Fibroblast of skin of right quadriceps (primary cell): Measurements from ENCODE around the gene WBP4.
"Not testable (repeated sequence)": the region's sequence is repeated elsewhere in the genome, so short reads cannot be mapped to it uniquely, and the experiment has no call there.

ENCODE experiments used
- DNase-seq: peaks from one replicate; pipeline ENCODE4 v3.0.0-alpha.2; 2013

Gene WBP4

DNA sequence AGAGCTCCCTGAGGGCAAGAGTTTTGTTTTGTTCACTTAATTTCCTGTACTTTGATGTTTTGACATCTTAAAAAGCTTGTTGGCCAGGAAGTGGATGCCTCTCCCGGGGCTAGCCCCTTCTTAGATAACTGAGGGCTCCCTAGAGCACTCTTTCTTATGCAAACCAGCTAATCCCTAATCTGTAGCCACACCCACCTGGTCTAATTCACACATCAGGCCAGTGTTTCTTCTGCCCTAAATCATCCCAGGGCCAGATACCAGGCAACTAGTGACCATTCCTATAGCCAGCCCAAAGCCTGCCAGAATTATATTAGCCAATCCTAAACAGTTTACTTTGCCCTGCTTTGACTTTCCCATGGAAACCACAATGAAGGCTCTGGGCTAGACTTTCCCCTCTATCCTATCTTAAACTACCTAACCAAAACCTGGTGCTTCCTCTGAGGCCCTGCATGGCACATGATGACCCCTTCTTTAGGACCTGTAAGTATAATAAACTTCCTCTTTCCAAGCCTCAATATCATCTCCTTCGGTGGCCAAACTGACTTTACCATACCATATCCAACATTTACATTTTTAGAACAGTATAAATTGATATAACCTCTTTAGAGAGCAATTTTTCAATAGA is 24.8 kb downstream of the WBP4 start:
- no peak for DNase-seq

- DNase-seq, result not testable (repeated sequence)
Observed at GRCh38 chr13:41095681-41096080, 34.4 kb downstream of the WBP4 start.

- DNase-seq, result no peak
Observed at GRCh38 chr13:41098761-41099160, 37.5 kb downstream of the WBP4 start.

DNA sequence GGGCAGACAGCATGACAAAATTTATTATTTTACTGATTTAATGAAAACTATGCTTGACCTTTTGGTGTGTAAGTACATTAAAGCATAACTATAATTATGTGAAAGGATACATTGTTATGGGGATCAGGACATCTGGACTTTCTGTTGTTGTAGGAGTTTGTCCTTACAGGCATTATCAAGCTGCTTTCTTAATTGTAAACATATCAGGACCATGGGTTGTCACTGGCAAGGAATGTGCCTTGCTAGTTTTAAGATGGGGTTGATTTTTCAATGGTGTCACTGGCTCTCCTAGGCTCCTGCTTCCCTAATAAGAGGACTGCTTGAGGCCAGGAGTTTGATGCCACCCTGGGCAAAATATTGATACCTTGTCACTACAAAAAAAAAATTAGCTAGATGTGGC is 38.7 kb downstream of the WBP4 start:
- no peak for DNase-seq

- DNase-seq, result no peak
Observed at GRCh38 chr13:41107104-41107571, 45.8 kb downstream of the WBP4 start.

- DNase-seq, result no peak
Observed at GRCh38 chr13:41107584-41108014, 46.3 kb downstream of the WBP4 start.

DNA sequence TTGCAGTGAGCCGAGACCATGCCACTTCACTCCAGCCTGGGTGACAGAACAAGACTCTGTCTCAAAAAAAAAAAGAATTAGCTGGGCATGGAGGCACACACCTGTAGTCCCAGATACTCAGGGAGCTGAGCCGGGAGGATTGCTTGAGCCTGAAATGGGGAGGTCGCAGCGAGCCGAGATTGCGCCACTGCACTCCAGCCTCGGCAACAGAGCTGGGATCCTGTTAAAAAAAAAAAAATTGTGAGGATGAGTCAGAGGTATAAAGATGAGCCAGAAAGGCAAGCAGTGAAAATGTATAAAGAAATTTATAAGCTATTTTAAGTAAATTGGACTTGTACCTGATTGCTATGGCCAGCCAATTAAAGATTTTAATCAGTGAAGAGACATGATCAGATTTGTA is 50.1 kb downstream of the WBP4 start:
- DNase-seq, result no peak

GRCh38 chr13:41117869-41118268 is 56.6 kb downstream of the WBP4 start:
- no peak for DNase-seq

- no peak for DNase-seq
Observed at GRCh38 chr13:41122838-41123237, 61.5 kb downstream of the WBP4 start.

- DNase-seq, result no peak
Observed at GRCh38 chr13:41127701-41128100, 66.4 kb downstream of the WBP4 start.

DNA sequence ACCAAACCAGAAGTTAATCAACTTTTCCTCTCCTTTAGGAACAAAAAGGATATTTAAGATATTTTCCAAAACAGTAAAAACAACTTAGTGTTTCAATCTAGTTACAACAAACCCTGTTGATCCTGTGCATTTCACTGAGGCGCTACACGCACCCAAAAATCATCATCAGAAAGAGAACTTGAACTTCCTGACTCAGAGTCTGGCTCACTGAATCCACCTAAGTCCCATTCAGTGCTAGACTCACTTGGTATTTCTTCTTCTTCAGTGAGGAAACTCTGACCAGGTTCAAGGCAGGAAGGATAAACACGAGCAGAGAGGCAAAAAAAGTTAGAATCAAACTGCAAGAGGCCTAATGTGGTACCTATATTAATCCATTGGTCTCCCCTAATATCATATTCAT is 69.0 kb downstream of the WBP4 start:
- no peak for DNase-seq

DNA sequence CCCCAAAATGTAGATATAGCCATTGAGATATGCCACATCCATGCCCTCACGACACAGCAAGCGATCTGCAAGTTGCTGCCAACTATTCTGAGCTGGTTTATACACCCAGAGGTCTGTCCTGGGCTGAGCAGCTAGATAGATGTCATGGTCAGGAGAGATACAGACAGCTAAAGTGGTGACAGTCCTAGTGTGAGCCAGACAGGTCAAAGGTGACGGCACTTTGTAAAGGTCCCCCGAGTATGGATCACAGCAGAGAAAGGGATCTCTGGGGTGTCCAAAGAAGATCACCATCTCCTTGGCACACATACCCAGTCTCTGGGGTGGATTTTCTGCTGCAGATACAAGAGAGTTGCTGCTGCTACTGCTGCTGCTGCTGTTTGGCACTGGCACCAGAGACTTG is 69.9 kb downstream of the WBP4 start:
- DNase-seq, result not testable (repeated sequence)

GRCh38 chr13:41131660-41132511 is 70.6 kb downstream of the WBP4 start:
- not testable (repeated sequence) for DNase-seq

- DNase-seq, result peak; percentile 99
Observed at GRCh38 chr13:41132512-41133152, 71.3 kb downstream of the WBP4 start, which contains the start of gene KBTBD6. KBTBD6 (minus strand) TSS chr13:41132802; CDS start chr13:41132511, 291 bp downstream.
